NOMO-1 treated with DMSO at 0.1 percent for 48 hours (cell line): ENCODE results near the gene PTPRN2.
"Not testable (repeated sequence)": the region's sequence is repeated elsewhere in the genome, so short reads cannot be mapped to it uniquely, and the experiment has no call there.

Experiments used
- DNase-seq: peaks from one replicate; lab custom pipeline; 2025; ENCODE audit not compliant: unreplicated experiment; lab: John Stamatoyannopoulos, UW

Gene PTPRN2

DNA sequence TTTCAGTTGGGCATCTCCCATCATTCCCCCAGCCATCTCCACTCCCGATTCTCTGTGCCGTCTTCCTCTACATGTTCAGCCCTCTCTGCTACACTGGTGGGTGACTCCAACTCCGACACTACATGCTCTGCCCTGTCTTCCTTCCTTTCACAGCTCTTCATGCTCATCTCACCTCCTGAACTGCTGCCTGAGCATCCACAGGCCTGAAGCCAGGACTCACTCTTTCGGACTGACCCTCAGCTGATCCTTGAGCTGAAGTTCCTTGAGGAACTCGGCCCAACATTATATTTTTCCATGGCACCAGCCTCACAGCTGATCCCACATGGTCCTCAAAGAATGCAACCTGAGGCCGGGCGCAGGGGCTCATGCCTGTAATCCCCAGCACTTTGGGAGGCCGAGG is 538.4 kb downstream of the PTPRN2 start:
- no peak for DNase-seq

GRCh38 chr7:158048569-158048968 is 539.1 kb downstream of the PTPRN2 start:
- no peak for DNase-seq

DNA sequence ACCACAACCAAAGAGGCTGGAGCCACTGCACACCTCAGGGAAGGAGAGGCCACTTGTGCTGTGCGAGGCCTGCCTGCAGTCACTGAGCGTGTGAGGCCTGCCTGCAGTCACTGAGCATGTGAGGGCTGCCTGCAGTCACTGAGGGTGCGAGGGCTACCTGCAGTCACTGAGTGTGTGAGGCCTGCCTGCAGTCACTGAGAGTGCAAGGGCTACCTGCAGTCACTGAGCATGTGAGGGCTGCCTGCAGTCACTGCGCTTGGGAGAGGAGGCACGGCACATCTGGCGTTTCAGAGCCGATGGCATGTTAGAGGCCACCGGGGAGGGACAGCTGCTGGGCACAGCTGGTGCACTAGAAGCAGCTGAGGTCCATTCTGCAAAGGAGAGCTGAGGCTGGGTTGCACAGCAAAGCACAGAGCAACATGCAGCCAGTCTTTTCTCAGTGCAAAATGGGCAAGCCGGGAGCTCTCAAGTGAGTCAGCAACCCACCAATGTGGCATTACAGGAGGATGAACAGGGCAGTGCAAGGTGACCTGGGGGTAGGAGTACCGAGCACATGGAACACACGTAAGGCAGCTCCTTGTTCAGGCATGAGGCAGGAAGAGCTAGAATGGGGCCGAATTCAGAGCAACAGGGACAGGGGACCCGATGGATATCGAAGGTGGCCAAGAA is 540.1 kb downstream of the PTPRN2 start:
- DNase-seq: no peak

GRCh38 chr7:158046246-158046645 is 541.4 kb downstream of the PTPRN2 start:
- not testable (repeated sequence) for DNase-seq

DNA sequence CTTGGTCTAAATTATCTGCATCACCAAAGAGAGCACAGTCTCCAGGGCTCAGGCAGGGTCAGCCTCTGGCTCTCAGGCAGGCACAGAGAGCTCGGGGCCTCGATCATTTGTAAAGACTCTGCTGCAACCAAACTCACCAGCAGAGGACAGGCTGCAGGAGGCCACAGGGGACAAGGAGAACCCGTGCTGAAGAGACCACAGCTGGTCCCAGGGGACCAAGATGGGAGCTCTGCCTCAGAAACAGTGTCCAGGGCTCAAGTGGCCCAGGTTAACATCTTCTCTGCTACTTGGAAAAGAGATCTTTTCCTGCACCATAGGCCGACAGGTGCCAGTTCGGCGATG is 543.2 kb downstream of the PTPRN2 start:
- no peak for DNase-seq

- no peak for DNase-seq
Observed at GRCh38 chr7:158043551-158044481, 543.8 kb downstream of the PTPRN2 start.

DNA sequence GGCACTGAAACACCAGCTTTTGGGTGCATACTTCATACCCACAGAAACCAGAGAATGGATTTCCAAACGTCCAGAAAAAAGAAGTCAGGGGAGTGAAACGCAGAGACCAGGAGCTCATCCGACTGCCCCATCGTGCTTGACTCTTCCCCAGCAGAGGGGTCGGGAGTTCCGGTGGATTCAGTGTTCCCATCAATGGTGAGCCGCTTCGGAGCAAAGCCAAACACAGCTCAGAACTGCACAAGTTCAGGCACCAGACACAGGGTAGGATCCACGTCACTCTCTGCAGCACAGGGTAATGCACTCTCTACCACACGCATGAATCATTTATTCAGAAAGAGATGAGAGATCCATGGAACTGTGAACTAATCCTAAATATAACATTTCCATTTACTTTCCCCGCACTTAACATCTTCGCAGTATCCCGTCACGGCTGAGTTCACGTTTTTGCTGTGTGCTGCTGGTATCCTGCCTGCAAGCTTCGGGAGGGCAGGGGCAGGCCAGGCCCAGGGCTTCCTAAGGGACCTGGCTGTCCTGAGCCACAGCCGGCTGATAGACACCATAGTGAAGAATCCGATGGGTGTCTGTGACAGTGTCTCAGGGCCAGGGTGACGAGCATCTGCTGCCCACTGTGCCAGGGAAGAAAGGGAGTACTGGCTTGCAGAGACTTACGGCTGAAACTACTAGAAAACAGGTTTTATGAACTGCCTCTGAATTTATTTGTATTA is 545.3 kb downstream of the PTPRN2 start:
- no peak for DNase-seq

DNA sequence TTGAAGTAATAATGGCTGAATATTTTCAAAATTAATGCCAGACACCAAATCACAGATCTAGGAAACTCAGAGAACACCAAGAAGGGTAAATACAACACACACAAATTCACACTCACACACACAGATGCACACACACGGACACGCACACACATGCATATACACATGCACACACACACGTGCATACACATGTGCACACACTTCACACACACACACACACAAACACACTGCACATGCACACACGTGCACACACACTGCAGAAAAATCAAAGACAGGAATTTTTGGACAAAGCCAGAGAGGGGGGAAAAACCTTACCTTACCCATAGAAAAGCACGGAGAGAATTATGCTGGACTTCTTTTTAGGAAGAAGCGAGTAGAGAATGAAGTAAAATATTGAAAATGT is 547.4 kb downstream of the PTPRN2 start:
- DNase-seq: no peak

DNA sequence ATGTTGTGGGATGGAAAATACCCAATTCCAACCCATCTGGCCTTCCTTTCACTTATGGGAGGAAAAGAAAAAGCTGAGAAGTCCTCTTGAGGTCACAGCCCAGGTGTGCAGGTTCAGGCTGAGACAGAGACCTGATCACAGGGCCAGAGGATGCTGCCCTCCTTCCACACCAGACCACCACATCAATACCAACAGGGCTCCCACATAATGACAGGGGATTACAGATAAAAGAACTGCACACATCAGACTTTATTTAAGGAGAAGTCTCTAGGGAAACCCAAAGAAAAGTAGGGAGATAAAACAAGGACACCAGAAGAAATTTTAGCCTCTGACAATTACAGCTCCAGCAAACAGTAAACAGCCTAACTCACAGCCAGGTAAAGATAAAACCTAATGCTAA is 548.4 kb downstream of the PTPRN2 start:
- DNase-seq: no peak

GRCh38 chr7:158037211-158037610 is 550.4 kb downstream of the PTPRN2 start:
- no peak for DNase-seq

GRCh38 chr7:158035343-158035742 is 552.3 kb downstream of the PTPRN2 start:
- no peak for DNase-seq

GRCh38 chr7:158034571-158034970 is 553.1 kb downstream of the PTPRN2 start:
- no peak for DNase-seq

DNA sequence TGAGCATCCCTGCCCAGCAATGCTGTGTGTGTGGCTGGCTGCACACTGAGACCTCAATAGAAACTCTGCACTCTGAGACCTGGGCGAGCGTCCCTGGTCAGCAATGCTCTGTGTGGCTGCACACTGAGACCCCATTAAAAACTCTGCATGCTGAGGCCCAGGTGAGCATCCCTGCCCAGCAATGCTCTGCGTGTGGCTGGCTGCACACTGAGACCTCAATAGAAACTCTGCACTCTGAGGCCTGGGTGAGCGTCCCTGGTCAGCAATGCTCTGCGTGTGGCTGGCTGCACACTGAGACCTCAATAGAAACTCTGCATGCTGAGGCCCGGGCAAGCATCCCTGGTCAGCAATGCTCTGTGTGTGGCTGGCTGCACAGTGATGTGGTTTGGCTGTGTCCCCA is 553.7 kb downstream of the PTPRN2 start:
- DNase-seq: not testable (repeated sequence)

DNA sequence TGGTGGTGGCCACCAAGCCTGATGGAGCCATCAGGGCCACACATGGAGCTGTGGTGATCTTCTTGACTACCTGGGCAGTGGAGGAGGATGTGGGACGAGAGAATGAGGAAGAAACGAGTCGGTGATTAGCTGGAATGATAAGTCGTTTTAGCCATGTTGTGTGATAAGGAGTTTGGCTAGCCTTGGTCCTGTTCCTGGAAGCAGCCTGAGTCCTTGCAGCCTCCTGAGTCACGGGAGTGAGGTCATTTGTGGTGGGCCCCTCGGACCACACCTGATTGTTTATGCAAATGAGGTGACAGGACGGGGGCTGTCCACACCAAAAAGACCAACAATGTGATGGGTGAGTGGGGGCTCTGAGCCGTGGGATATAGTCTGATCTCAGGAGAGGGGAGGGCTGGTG is 554.4 kb downstream of the PTPRN2 start:
- DNase-seq: no peak

DNA sequence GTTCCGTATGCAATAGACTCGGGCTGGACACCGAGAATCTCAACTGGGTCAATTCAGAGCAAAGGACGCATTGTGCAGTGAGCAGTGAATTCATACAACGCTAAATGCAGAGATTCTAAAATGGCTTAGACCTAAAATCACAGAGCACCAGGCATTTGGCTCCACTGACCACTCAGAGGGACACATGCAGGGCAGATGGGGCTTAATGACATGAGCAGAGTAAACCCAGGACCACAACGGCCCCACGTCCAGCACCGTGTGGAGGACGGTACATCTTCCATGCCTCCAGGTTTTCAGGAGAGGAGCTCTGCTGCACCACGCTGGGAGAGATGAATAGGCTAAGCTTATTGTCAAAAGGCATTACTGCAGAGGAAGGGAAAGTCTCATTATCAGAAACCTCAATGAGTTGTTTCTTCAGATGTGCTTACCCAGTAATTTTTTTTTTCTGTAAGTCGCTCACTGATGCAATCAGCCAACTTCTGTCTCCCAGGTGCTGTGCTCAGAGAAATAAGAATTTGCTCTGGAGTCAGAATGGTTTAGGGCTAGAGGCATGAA is 555.0 kb downstream of the PTPRN2 start:
- no peak for DNase-seq

DNA sequence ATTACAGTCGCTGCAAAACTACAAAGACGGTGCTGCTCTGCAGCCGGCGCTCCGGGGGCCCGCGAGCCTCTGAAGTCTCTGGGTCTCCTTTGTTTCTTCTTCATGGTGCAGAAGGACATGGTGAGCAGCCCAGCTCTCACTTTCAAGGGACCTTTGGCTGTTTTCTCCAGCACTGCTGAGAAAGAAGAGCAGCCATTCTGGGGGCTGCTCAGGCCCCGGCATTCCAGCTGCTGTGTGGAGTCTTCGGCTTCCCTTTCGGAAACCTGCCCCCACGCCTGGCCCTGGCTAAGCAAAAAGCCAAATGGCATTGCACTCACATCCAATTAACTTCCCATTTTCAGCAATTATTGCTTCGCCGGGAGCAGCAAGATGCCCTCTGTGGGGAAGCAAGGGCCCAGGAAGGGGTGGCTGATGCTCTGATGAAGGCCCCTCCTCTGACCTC is 555.7 kb downstream of the PTPRN2 start:
- no peak for DNase-seq

GRCh38 chr7:158030566-158030965 is 557.1 kb downstream of the PTPRN2 start:
- DNase-seq: no peak

DNA sequence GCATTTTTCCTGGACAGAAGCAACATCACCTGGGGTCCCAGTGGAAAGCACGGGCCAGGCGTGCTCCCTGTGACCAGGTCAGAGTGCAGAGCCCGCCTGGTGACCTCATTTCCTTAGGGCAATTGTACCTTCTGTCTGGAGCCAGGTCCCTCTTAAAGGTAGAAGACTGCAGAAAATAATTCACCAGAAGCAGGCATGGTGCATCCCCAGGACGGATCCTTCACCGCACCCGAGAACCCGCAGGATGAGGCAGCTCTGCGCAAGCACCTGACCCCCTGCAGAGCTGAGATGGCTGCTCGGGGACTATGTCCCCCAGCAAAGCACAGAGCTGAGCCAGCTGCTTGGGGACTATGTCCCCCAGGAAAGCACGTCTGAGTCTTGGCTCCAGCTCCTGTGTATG is 557.6 kb downstream of the PTPRN2 start:
- no peak for DNase-seq

DNA sequence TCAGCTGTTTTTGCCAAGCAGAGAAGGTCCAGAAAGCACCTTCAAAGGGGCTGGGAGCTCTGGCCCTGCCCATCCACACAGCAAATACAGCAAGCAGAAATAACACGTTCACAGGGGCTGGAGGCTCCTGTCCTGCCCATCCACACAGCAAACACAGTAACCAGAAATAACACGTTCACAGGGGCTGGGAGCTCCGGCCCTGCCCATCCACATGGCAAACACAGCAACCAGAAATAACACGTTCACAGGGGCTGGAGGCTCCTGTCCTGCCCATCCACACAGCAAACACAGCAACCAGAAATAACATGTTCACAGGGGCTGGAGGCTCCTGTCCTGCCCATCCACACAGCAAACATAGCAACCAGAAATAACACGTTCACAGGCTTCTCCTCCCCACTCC is 558.1 kb downstream of the PTPRN2 start:
- no peak for DNase-seq

DNA sequence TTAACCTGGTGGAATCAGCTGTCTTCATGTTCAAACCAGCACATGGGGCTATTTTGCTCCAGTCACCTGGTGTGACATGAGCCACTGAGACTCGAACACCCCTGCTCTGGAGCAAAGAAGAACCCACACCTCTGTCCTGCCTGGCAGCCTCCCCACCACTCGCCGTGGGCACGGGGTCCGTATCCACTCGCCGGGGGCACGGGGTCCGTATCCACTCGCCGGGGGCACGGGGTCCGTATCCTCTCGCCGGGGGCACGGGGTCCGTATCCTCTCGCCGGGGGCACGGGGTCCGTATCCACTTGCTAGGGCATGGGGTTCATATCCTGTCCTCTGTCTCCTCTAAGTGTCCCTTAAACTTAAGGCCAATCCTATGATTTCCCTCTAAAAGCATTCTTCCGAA is 558.7 kb downstream of the PTPRN2 start:
- no peak for DNase-seq

DNA sequence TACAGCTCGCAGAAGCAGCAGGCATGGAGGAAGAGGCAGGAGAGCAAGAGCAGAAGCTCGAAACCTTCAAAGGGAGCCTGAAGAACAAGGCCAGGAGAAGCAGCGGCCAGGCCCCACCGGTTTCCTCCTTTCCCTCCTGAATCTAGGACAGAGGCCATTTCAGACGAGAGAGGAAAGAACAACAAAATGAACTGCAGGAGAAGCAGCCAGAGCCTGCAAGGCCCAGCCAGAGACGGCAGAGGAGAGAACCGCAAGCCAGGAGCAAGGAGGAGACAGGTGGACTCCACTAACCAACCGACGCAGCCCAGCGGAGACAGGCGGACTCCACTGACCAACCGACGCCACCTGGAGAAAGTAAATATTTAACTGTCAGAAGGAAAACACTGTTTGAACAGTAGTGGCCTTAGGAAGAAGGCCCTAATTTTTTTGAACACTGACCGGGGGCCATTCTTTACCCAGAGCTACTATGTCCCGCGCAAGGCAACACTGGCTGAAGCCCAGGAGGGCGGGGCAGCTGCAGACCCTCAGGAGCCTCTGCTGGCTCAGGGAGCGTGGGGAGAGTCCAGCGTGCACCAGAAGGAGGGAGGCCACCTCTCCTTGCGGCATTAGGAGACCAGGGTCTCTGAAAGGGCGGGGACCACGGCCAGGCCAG is 559.2 kb downstream of the PTPRN2 start:
- no peak for DNase-seq
